Embryonic facial prominence (tissue), 1 donor: ENCODE results near the gene PLXNA4.

Experiments used
- DNase-seq: peaks from one replicate; pipeline ENCODE4 v3.0.0-alpha.2; 2016; ENCODE audit errors: extremely low spot score

Gene PLXNA4

GRCh38 chr7:132532281-132532680 lies 44.0 kb downstream of the PLXNA4 start:
- DNase-seq, result no peak

GRCh38 chr7:132531562-132531961 lies 44.7 kb downstream of the PLXNA4 start:
- DNase-seq, result no peak

GRCh38 chr7:132528695-132529094 lies 47.6 kb downstream of the PLXNA4 start:
- no peak for DNase-seq

- DNase-seq, result no peak
These were observed 48.5 kb downstream of the PLXNA4 start for GRCh38 chr7:132527467-132528410.

GRCh38 chr7:132526111-132526740 lies 50.0 kb downstream of the PLXNA4 start:
- DNase-seq, result no peak

- no peak for DNase-seq
These were observed 54.8 kb downstream of the PLXNA4 start for GRCh38 chr7:132521423-132521822.

GRCh38 chr7:132520591-132521280 lies 55.5 kb downstream of the PLXNA4 start:
- DNase-seq, result no peak

- no peak for DNase-seq
These were observed 56.3 kb downstream of the PLXNA4 start for GRCh38 chr7:132519936-132520335.

GRCh38 chr7:132518839-132519173 lies 57.5 kb downstream of the PLXNA4 start:
- no peak for DNase-seq

GRCh38 chr7:132518102-132518838 lies 58.0 kb downstream of the PLXNA4 start:
- DNase-seq, result no peak

GRCh38 chr7:132516042-132516840 lies 60.0 kb downstream of the PLXNA4 start:
- no peak for DNase-seq

GRCh38 chr7:132515181-132515580 lies 61.1 kb downstream of the PLXNA4 start:
- DNase-seq, result no peak

GRCh38 chr7:132514430-132514829 lies 61.8 kb downstream of the PLXNA4 start:
- DNase-seq, result no peak

GRCh38 chr7:132511921-132512320 lies 64.3 kb downstream of the PLXNA4 start:
- DNase-seq, result no peak

GRCh38 chr7:132511387-132511786 lies 64.9 kb downstream of the PLXNA4 start:
- no peak for DNase-seq

GRCh38 chr7:132509643-132510042 lies 66.6 kb downstream of the PLXNA4 start:
- no peak for DNase-seq

- no peak for DNase-seq
These were observed 67.4 kb downstream of the PLXNA4 start for GRCh38 chr7:132508724-132509353.

GRCh38 chr7:132504852-132505251 lies 71.4 kb downstream of the PLXNA4 start:
- DNase-seq, result no peak

GRCh38 chr7:132504071-132504470 lies 72.2 kb downstream of the PLXNA4 start:
- DNase-seq, result no peak

GRCh38 chr7:132503415-132503814 lies 72.9 kb downstream of the PLXNA4 start:
- no peak for DNase-seq

- DNase-seq, result no peak
These were observed 74.3 kb downstream of the PLXNA4 start for GRCh38 chr7:132501956-132502355.
